DOHH2 (cell line): ENCODE measurements around the gene HASPIN.

Experiments
- H3F3A ChIP-seq: fragments of 200-600 bp; sonication (generic), shearing (Covaris generic); 2 replicates; pipeline ENCODE4 v1.6.0; 2016; ENCODE audit warnings: antibody characterized with exemption, mild to moderate bottlenecking; ENCODE audit not compliant: control insufficient read depth, insufficient read depth
- H3K27ac ChIP-seq: fragments of 200-600 bp; sonication (generic); 2 replicates; pipeline ENCODE4 v1.5.1; 2014; ENCODE audit warnings: low read depth, mild to moderate bottlenecking, low read length, moderate library complexity
- H3K27me3 ChIP-seq: fragments of 200-600 bp; sonication (generic); 2 replicates; pipeline ENCODE4 v1.6.1; 2014; ENCODE audit warnings: mild to moderate bottlenecking, low read length, mixed read lengths; ENCODE audit not compliant: control insufficient read depth
- H3K36me3 ChIP-seq: fragments of 200-600 bp; sonication (generic); 2 replicates; pipeline ENCODE4 v1.6.1; 2014; ENCODE audit warnings: mild to moderate bottlenecking, low read length, moderate library complexity, mixed read lengths; ENCODE audit not compliant: control insufficient read depth
- H3K4me1 ChIP-seq: fragments of 200-600 bp; sonication (generic); 2 replicates; pipeline ENCODE4 v1.6.1; 2014; ENCODE audit warnings: mild to moderate bottlenecking, low read length, mixed read lengths; ENCODE audit not compliant: control insufficient read depth
- H3K4me2 ChIP-seq: fragments of 200-600 bp; sonication (generic); 2 replicates; pipeline ENCODE4 v1.6.0; 2014; ENCODE audit warnings: mild to moderate bottlenecking, low read length, moderate library complexity
- H3K4me3 ChIP-seq: fragments of 200-600 bp; sonication (generic); 2 replicates; pipeline ENCODE4 v1.5.1; 2014; ENCODE audit warnings: mild to moderate bottlenecking, low read length, mixed read lengths
- H3K79me2 ChIP-seq: fragments of 200-600 bp; sonication (generic); 2 replicates; pipeline ENCODE4 v1.6.1; 2014; ENCODE audit warnings: mild to moderate bottlenecking, low read length, mixed read lengths; ENCODE audit not compliant: control insufficient read depth
- H3K9me2 ChIP-seq: fragments of 200-600 bp; sonication (generic); replicated peaks from 2 replicates; pipeline ENCODE4 v1.6.1; 2014; ENCODE audit warnings: mild to moderate bottlenecking, low read length, mixed read lengths; ENCODE audit not compliant: control insufficient read depth
- H3K9me3 ChIP-seq: fragments of 200-600 bp; sonication (generic); 2 replicates; pipeline ENCODE4 v1.6.1; 2014; ENCODE audit warnings: antibody characterized with exemption, low read length, mixed read lengths; ENCODE audit not compliant: control insufficient read depth, insufficient read depth
- H4K20me1 ChIP-seq: fragments of 200-600 bp; sonication (generic); 2 replicates; pipeline ENCODE4 v1.6.0; 2014; ENCODE audit warnings: low read depth, mild to moderate bottlenecking, antibody characterized with exemption, low read length, moderate library complexity; ENCODE audit not compliant: control insufficient read depth, insufficient read depth
- EZH2phosphoT487 ChIP-seq: fragments of 200-600 bp; sonication (generic); IDR thresholded peaks from 2 replicates; pipeline ENCODE4 v1.6.1; 2017; ENCODE audit warnings: borderline replicate concordance, mild to moderate bottlenecking, antibody characterized with exemption, low read length, moderate library complexity, mixed read lengths
- TF ChIP-seq, protein P1 (sequence below): fragments of 200-600 bp; sonication (generic); IDR thresholded peaks from one replicate; pipeline ENCODE4 v1.5.1; 2014; ENCODE audit warnings: antibody characterized with exemption, mild to moderate bottlenecking, low read depth, low read length; ENCODE audit not compliant: poor library complexity, severe bottlenecking

The HASPIN gene

DNA sequence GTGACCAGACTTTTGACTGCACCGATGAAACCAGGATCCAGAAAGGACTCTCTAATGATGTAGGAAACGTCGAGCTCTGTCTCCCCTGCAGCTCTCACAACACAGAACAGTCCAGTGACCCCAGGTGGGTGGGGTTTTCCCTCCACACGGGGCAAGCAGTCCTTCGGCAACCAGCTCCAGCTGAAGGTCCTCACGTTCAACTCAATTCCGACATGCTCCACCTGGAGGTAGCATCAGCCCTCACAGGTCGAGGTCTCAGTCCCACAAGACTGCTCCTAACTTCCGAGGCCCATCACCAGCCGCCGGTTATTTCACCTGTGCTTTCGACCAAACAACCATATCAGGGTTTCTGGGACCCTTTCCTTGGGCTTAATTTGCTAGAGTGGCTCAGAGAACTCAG is 49.1 kb downstream of the HASPIN start:
- no peaks in the 10 kb centered on the region for H3K9me2 ChIP-seq
- no peaks in the 10 kb centered on the region for H4K20me1 ChIP-seq
- H3K36me3 ChIP-seq, result no peaks in the 10 kb centered on the region
- peaks cover 22% of the 10 kb centered on the region for H3K4me1 ChIP-seq
- no peak overlapping the region for H3K4me2 ChIP-seq
- H3K79me2 ChIP-seq, result no peaks in the 10 kb centered on the region
- H3K27ac ChIP-seq, result no peak overlapping the region
- H3K27me3 ChIP-seq, result no peaks in the 10 kb centered on the region
- H3K4me3 ChIP-seq, result no peak overlapping the region
- H3F3A ChIP-seq, result no peaks in the 10 kb centered on the region
- no peaks in the 10 kb centered on the region for H3K9me3 ChIP-seq
- TF ChIP-seq, protein P1, sequence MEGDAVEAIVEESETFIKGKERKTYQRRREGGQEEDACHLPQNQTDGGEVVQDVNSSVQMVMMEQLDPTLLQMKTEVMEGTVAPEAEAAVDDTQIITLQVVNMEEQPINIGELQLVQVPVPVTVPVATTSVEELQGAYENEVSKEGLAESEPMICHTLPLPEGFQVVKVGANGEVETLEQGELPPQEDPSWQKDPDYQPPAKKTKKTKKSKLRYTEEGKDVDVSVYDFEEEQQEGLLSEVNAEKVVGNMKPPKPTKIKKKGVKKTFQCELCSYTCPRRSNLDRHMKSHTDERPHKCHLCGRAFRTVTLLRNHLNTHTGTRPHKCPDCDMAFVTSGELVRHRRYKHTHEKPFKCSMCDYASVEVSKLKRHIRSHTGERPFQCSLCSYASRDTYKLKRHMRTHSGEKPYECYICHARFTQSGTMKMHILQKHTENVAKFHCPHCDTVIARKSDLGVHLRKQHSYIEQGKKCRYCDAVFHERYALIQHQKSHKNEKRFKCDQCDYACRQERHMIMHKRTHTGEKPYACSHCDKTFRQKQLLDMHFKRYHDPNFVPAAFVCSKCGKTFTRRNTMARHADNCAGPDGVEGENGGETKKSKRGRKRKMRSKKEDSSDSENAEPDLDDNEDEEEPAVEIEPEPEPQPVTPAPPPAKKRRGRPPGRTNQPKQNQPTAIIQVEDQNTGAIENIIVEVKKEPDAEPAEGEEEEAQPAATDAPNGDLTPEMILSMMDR, result no peak
- TF ChIP-seq EZH2phosphoT487, result no peak

DNA sequence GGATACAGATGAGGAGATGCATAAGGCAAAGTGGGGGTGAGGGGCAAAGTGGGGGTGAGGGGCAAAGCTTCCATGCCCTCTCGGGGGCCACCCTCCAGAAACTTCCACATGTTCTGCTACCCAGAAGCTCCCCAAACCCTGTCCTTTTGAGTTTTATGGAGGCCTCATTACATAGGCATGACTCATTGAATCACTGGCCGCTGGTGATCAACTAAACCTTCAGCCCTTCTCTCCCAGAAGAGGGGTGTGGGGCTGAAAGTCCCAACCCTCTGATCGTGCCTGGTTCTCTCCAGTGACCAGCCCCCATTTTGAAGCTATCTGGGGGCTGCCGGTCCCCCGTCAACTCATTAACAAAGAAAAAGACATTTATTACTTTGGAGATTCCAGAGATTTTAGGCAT is 49.8 kb downstream of the HASPIN start:
- Histone ChIP-seq H3K4me3 (no peak overlapping the region), H3K4me1 (peaks cover 22% of the 10 kb centered on the region), H3K27me3 (no peaks in the 10 kb centered on the region), H3K9me2 (no peaks in the 10 kb centered on the region), H3K27ac (no peak overlapping the region), H4K20me1 (no peaks in the 10 kb centered on the region), H3K36me3 (no peaks in the 10 kb centered on the region), H3K79me2 (no peaks in the 10 kb centered on the region), H3K9me3 (no peaks in the 10 kb centered on the region), H3F3A (no peaks in the 10 kb centered on the region), H3K4me2 (no peak overlapping the region)
- no peak for TF ChIP-seq EZH2phosphoT487
- TF ChIP-seq, protein P1, result no peak

DNA sequence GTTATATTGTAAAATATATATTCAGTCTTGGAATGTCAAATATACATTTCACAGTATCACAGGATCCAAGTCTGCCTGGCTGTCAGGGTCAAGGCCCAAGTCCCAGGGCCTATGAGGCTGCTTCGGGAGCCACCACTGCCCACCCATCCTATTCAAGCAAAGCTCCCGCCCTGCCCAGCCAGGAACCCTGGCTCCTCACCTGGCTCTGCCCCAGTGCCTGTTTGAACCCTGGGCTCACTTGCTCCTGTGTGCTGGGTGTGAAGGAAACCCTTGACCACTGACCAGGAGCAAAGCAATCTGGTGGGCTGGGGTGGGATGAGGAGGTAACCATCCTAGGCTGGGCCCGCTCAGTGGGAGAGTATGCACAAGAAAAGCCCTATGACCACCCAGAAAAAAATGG is 50.3 kb downstream of the HASPIN start:
- H3K79me2 ChIP-seq, result no peaks in the 10 kb centered on the region
- H3K9me2 ChIP-seq, result no peaks in the 10 kb centered on the region
- no peaks in the 10 kb centered on the region for H3K36me3 ChIP-seq
- H3K9me3 ChIP-seq, result no peaks in the 10 kb centered on the region
- no peak overlapping the region for H3K4me2 ChIP-seq
- H3K27ac ChIP-seq, result no peak overlapping the region
- no peaks in the 10 kb centered on the region for H3K27me3 ChIP-seq
- no peaks in the 10 kb centered on the region for H3F3A ChIP-seq
- no peaks in the 10 kb centered on the region for H4K20me1 ChIP-seq
- peaks cover 22% of the 10 kb centered on the region for H3K4me1 ChIP-seq
- TF ChIP-seq EZH2phosphoT487, result no peak
- TF ChIP-seq, protein P1, result no peak
- H3K4me3 ChIP-seq, result no peak overlapping the region
